ENCODE measurements around the gene SH2B3. TPM values are rescaled to one million over a fixed set of nuclear protein-coding genes. Genes with fewer than 3 reads are reported as not detected.

Gene SH2B3
- total RNA-seq, 1 donor from 2014 or later = 18.1 TPM

DNA sequence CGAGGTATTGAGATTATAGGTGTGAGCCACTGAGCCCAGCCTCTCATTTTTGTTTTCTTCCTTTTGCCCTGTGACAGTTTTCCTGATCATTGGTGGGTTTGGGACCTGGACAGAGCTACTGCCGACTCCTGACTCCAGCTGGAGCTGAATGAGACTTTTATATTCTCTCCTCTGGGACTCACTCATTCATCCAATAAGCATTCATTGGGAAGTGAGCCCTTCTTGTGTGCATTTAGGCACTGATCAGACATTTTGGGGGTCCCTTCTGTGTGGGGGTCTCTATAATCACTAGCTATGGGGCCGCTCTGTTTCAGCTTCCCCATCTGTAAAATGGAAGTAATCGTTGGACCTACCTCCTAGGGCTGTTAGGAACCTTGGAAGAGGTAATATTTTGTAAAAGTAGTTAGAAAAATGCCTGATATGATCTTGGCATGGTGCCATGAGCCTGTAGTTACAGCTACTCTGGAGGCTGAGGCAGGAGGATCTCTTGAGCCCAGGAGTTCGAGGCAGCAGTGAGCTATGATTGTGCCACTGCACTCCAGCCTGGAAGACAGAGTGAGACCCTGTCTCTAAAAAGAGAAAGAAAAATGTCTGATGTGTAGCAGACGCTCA lies 7.2 kb downstream of the SH2B3 start:
- DNase-seq = no peak
- Mint-ChIP-seq H3K36me3 (ENCODE audit: unreplicated experiment) (no peaks in the 10 kb centered on the region), H3K27me3 (ENCODE audit: unreplicated experiment) (peaks cover 6% of the 10 kb centered on the region), H3K4me3 (ENCODE audit: unreplicated experiment) (peak overlapping the region; percentile 28), H3K9me3 (ENCODE audit: unreplicated experiment) (peaks cover 4% of the 10 kb centered on the region), H3K4me1 (ENCODE audit: low read depth, unreplicated experiment) (peaks cover 17% of the 10 kb centered on the region), H3K27ac (ENCODE audit: unreplicated experiment) (no peak overlapping the region)
- TF ChIP-seq, protein P1, sequence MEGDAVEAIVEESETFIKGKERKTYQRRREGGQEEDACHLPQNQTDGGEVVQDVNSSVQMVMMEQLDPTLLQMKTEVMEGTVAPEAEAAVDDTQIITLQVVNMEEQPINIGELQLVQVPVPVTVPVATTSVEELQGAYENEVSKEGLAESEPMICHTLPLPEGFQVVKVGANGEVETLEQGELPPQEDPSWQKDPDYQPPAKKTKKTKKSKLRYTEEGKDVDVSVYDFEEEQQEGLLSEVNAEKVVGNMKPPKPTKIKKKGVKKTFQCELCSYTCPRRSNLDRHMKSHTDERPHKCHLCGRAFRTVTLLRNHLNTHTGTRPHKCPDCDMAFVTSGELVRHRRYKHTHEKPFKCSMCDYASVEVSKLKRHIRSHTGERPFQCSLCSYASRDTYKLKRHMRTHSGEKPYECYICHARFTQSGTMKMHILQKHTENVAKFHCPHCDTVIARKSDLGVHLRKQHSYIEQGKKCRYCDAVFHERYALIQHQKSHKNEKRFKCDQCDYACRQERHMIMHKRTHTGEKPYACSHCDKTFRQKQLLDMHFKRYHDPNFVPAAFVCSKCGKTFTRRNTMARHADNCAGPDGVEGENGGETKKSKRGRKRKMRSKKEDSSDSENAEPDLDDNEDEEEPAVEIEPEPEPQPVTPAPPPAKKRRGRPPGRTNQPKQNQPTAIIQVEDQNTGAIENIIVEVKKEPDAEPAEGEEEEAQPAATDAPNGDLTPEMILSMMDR (IDR thresholded peaks at IDR 0.05; ENCODE audit: partially characterized antibody, unreplicated experiment) = no peak

DNA sequence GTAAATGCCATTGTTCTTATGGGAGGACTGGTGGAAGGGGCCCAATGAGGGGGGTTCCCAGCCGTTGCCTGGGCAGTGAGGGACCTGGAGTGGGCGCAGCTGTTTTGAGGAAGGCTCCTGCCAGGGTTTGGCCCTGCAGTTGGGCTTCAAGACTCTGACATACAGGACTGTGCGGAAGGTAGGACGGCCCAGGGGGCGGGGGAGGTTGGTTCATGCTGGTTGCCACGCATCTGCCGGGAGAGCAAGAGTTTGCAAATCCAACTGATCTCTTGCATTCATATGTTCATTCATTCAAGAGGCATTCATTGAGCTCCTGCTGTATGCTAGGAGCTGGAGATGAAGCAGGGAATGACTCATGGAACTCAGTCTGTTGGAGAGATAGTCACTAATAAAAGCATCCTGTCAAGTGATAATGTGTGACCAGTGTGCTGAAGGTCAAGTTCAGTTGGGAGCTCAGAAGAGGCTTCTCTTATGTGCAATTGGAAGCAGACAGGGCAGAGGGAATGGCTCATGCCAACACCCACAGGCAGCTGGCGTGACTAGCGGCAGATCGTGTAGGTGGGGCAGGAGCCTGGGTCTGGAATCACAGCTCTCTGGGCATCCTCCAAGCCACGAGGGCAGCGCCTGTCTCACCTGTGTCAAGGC lies 7.8 kb downstream of the SH2B3 start:
- TF ChIP-seq, protein P1 (IDR thresholded peaks at IDR 0.05; ENCODE audit: partially characterized antibody, unreplicated experiment) = no peak
- H3K9me3 Mint-ChIP-seq (ENCODE audit: unreplicated experiment) = peaks cover 4% of the 10 kb centered on the region
- no peak overlapping the region for H3K4me3 Mint-ChIP-seq (ENCODE audit: unreplicated experiment)
- no peak for DNase-seq
- H3K36me3 Mint-ChIP-seq (ENCODE audit: unreplicated experiment) = no peaks in the 10 kb centered on the region
- H3K4me1 Mint-ChIP-seq (ENCODE audit: low read depth, unreplicated experiment) = peaks cover 15% of the 10 kb centered on the region
- H3K27ac Mint-ChIP-seq (ENCODE audit: unreplicated experiment) = no peak overlapping the region
- H3K27me3 Mint-ChIP-seq (ENCODE audit: unreplicated experiment) = peaks cover 6% of the 10 kb centered on the region

DNA sequence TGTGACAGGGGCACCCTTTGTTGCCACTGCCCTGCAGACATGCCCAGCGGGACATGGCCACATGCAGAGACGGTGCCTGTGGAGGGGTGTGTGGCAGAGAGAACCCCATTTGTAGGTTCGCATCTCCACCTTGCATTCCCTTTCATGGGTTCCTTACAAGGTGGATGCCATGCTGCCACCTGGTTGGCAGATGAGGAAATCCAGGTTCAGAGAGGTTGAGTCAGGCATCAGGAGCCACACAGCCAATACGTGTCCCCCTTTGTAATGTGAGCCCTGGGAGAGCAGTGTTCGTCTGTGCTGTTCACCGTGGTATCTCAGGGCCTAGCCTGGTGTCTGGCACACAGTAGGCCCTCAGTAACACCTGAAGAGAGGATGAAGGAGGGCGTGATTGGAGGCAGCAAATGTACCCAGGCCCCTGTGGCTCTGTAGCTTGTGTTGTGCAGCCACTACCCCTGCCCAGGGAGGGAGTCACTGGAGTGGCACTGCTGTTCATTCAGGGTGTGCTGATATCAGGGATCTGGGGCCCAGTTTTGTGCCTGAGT lies 9.1 kb downstream of the SH2B3 start:
- peaks cover 6% of the 10 kb centered on the region for H3K27me3 Mint-ChIP-seq (ENCODE audit: unreplicated experiment)
- peaks cover 4% of the 10 kb centered on the region for H3K9me3 Mint-ChIP-seq (ENCODE audit: unreplicated experiment)
- H3K36me3 Mint-ChIP-seq (ENCODE audit: unreplicated experiment) = no peaks in the 10 kb centered on the region
- TF ChIP-seq, protein P1 (IDR thresholded peaks at IDR 0.05; ENCODE audit: partially characterized antibody, unreplicated experiment) = no peak
- no peak overlapping the region for H3K27ac Mint-ChIP-seq (ENCODE audit: unreplicated experiment)
- no peak overlapping the region for H3K4me3 Mint-ChIP-seq (ENCODE audit: unreplicated experiment)
- no peak for DNase-seq
- peaks cover 15% of the 10 kb centered on the region for H3K4me1 Mint-ChIP-seq (ENCODE audit: low read depth, unreplicated experiment)

DNA sequence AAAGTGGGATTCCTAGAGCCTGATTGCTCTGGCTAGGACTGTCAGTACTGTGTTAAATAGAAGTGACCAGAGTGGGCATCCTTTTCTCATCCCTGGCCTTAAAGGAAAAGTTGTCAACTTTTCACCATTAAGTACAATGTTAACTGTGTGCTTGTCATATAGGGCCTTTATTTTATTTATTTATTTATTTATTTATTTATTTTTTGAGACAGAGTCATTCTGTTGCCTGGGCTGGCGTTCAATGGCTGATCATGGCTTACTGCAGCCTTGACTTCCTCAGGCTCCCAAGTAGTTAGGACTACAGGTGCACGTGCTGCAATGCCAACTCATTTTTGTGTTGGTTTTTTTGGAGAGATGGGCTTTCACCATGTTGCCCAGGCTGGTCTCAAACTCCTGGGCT lies 11.6 kb downstream of the SH2B3 start:
- TF ChIP-seq, protein P1 (IDR thresholded peaks at IDR 0.05; ENCODE audit: partially characterized antibody, unreplicated experiment) = no peak
- H3K27me3 Mint-ChIP-seq (ENCODE audit: unreplicated experiment) = peaks cover 6% of the 10 kb centered on the region
- peaks cover 4% of the 10 kb centered on the region for H3K9me3 Mint-ChIP-seq (ENCODE audit: unreplicated experiment)
- H3K36me3 Mint-ChIP-seq (ENCODE audit: unreplicated experiment) = no peaks in the 10 kb centered on the region
- DNase-seq = no peak
- peaks cover 10% of the 10 kb centered on the region for H3K4me1 Mint-ChIP-seq (ENCODE audit: low read depth, unreplicated experiment)
- no peak overlapping the region for H3K27ac Mint-ChIP-seq (ENCODE audit: unreplicated experiment)
- H3K4me3 Mint-ChIP-seq (ENCODE audit: unreplicated experiment) = no peak overlapping the region
